Psoas muscle (tissue), 8 donors: ENCODE results near the gene CGB7. TPM values are rescaled to one million over a fixed set of nuclear protein-coding genes. Genes with fewer than 3 reads are reported as not detected.

Source experiments
- ATAC-seq, 4 donors: fragments of 200-7000 bp; cut with Tn5 transposase; one replicate each; pipeline ENCODE4 v1.9.1; 2020; ENCODE audit warnings: moderate library complexity in 3 of 4, mild to moderate bottlenecking in 2 of 4
- DNase-seq, 2 donors: peaks; one replicate each; pipeline ENCODE4 v3.0.0-alpha.2; 2020
- H3K27ac ChIP-seq: fragments of 200-600 bp; one replicate; pipeline ENCODE4 v1.8.0; 2022
- H3K27me3 ChIP-seq, 3 donors: fragments of 200-600 bp in 1 of 3; one replicate each; pipeline versions ENCODE4 v1.6.1 to v1.8.0; 2013 to 2022; ENCODE audit warnings: low read length in 2 of 3, mild to moderate bottlenecking in 2 of 3, moderate library complexity in 1 of 3; ENCODE audit not compliant: insufficient read depth in 3 of 3
- H3K36me3 ChIP-seq, 2 donors: fragments of 200-600 bp in 1 of 2; one replicate each; pipeline versions ENCODE4 v1.6.1 to v1.8.0; 2013 to 2022; ENCODE audit warnings: low read depth in 1 of 2, mild to moderate bottlenecking in 1 of 2, moderate library complexity in 1 of 2; ENCODE audit not compliant: insufficient read depth in 1 of 2
- H3K4me1 ChIP-seq: fragments of 200-600 bp; one replicate; pipeline ENCODE4 v1.8.0; 2022
- H3K4me3 ChIP-seq: fragments of 200-600 bp; one replicate; pipeline ENCODE4 v1.8.0; 2022; ENCODE audit warnings: mild to moderate bottlenecking
- H3K9me3 ChIP-seq: fragments of 200-600 bp; one replicate; pipeline ENCODE4 v1.8.0; 2022
- CTCF ChIP-seq: fragments of 200-600 bp; IDR thresholded peaks from one replicate; pipeline ENCODE4 v1.8.0; 2022; ENCODE audit warnings: antibody characterized with exemption
- WGBS, 3 donors: extraction: QIAGEN DNeasy Blood & Tissue Kit; methylation state at CpG; one replicate each; pipeline versions ENCODE4 v1.1.6 to v1.1.7; 2013; 5-methylcytosine and 5-hydroxymethylcytosine counted together
- intact Hi-C, 2 donors: fragments of 100-400 bp; cut with DNase I; formaldehyde crosslinking; loops; one replicate each; pipeline versions ENCODE4 v1.11.0 to v1.14.2; 2022
- polyA plus RNA-seq, 3 donors: library from polyadenylated mRNA; stranded (reverse); fragments of 200-250 nt; gene quantifications; one replicate each; pipeline ENCODE4 v1.2.3, GENCODE V29; 2013
- total RNA-seq, 4 donors: library from RNA; stranded (reverse); fragmentation: NEBNext Ultra II Directional in 2 of 4; extraction: Animal tissue kit (Norgen Biotek cat#: 25700) in 2 of 4; gene quantifications; one replicate each; pipeline versions ENCODE4 v1.2.1 to v1.2.4, GENCODE V29; 2021 to 2023
- donor health status: healthy with polysubstance abuse.
- donor health status: DM: no; HTN: no; CAD: no; lungs with moderate emphysema.
- donor health status: Bipolar disorder and iron deficiency.
- donor health status: healthy.
- donor health status: DM: yes; HTN: yes; CAD: no.
- donor health status: DM: no; HTN: no; CAD: no.
- donor health status: DM: no; HTN: no; CAD: no.
- donor health status: DM: yes; HTN: yes; CAD: no.

The CGB7 gene
- total and polyA plus RNA-seq, 7 donors = 0.20 to 1.1 (median 0.46) TPM

GRCh38 chr19:49064768-49065611, 7.4 kb upstream of the CGB7 start, which contains the start of gene NTF4:
Gene NTF4 (minus strand): TSS chr19:49064818. CDS start chr19:49061997, 2,821 bp downstream.
- 2% methylated on average over 38 to 53 of the region's 53 CpGs for WGBS, 3 donors
- intact Hi-C loops = loop anchor here in 1 of 2 donors (5.0 kb wide), 1 partner anchor 68 kb away; no protein-coding TSS in a partner anchor
- H3K36me3 ChIP-seq = no peaks in the 10 kb centered on the region
- H3K4me3 ChIP-seq = peak within 1 kb of the TSS; percentile 52
- TF ChIP-seq CTCF = no peak
- peaks cover 0 to 4% (median 0%) of the 10 kb centered on the region in 3 donors for H3K27me3 ChIP-seq
- DNase-seq (peak; percentile 19 to 56), ATAC-seq (peak; percentile 41 to 54 (median 48))
- H3K9me3 ChIP-seq = no peaks in the 10 kb centered on the region
- peaks cover 17% of the 10 kb centered on the region for H3K4me1 ChIP-seq
- H3K27ac ChIP-seq = peak within 1 kb of the TSS; percentile 63

- DNase-seq (no peak), ATAC-seq (no peak)
- Histone ChIP-seq H3K27me3 (no peaks in the 10 kb centered on the region), H3K4me1 (peaks cover 17% of the 10 kb centered on the region), H3K9me3 (no peaks in the 10 kb centered on the region), H3K4me3 (no peak overlapping the region), H3K27ac (no peak overlapping the region), H3K36me3 (no peaks in the 10 kb centered on the region)
- intact Hi-C loops = no loop called here
- 51 to 57% (median 54%) methylated on average over 8 to 10 of the region's 10 CpGs for WGBS, 3 donors
- no peak for TF ChIP-seq CTCF
Measured at GRCh38 chr19:49064029-49064629, 6.6 kb upstream of the CGB7 start.

GRCh38 chr19:49061445-49061844, 3.9 kb upstream of the CGB7 start:
- DNase-seq (no peak), ATAC-seq (no peak)
- H3K4me1 ChIP-seq = peaks cover 11% of the 10 kb centered on the region
- H3K4me3 ChIP-seq = no peak overlapping the region
- intact Hi-C loops = no loop called here
- no peaks in the 10 kb centered on the region for H3K27me3 ChIP-seq
- no peaks in the 10 kb centered on the region for H3K9me3 ChIP-seq
- no peak overlapping the region for H3K27ac ChIP-seq
- 79 to 84% (median 83%) methylated on average over 25 of the region's 25 CpGs for WGBS, 3 donors
- TF ChIP-seq CTCF = no peak
- H3K36me3 ChIP-seq = no peaks in the 10 kb centered on the region

- no peak for TF ChIP-seq CTCF
- Histone ChIP-seq H3K9me3 (no peaks in the 10 kb centered on the region), H3K27ac (no peak overlapping the region), H3K4me1 (peaks cover 11% of the 10 kb centered on the region), H3K4me3 (no peak overlapping the region), H3K36me3 (no peaks in the 10 kb centered on the region), H3K27me3 (no peaks in the 10 kb centered on the region)
- DNase-seq = no peak
- intact Hi-C loops = no loop called here
- ATAC-seq = no peak
- 96 to 100% (median 100%) methylated on average over 2 of the region's 2 CpGs for WGBS, 3 donors
Measured at GRCh38 chr19:49061000-49061399, 3.5 kb upstream of the CGB7 start.
